HFF-Myc (cell line): Measurements from ENCODE around the gene NLGN1.

Source experiments
- DNase-seq: peaks from one replicate; pipeline ENCODE4 v3.0.0-alpha.2; 2011; ENCODE audit warnings: low read depth; ENCODE audit errors: extremely low read depth
- H3K4me3 ChIP-seq: replicated peaks from 2 replicates; pipeline ENCODE4 v1.5.1; 2011; ENCODE audit warnings: low read depth, mild to moderate bottlenecking, control low read depth, low read length
- TF ChIP-seq, protein P1 (sequence below): IDR thresholded peaks from 2 replicates; pipeline ENCODE4 v1.5.1; 2012; ENCODE audit warnings: mild to moderate bottlenecking, low read depth, low read length, control low read depth; ENCODE audit errors: missing control alignments

The NLGN1 gene

GRCh38 chr3:174255454-174255853, 857.9 kb downstream of the NLGN1 start:
- no peak overlapping the region for H3K4me3 ChIP-seq
- TF ChIP-seq, protein P1, sequence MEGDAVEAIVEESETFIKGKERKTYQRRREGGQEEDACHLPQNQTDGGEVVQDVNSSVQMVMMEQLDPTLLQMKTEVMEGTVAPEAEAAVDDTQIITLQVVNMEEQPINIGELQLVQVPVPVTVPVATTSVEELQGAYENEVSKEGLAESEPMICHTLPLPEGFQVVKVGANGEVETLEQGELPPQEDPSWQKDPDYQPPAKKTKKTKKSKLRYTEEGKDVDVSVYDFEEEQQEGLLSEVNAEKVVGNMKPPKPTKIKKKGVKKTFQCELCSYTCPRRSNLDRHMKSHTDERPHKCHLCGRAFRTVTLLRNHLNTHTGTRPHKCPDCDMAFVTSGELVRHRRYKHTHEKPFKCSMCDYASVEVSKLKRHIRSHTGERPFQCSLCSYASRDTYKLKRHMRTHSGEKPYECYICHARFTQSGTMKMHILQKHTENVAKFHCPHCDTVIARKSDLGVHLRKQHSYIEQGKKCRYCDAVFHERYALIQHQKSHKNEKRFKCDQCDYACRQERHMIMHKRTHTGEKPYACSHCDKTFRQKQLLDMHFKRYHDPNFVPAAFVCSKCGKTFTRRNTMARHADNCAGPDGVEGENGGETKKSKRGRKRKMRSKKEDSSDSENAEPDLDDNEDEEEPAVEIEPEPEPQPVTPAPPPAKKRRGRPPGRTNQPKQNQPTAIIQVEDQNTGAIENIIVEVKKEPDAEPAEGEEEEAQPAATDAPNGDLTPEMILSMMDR = no peak
- DNase-seq = no peak

DNA sequence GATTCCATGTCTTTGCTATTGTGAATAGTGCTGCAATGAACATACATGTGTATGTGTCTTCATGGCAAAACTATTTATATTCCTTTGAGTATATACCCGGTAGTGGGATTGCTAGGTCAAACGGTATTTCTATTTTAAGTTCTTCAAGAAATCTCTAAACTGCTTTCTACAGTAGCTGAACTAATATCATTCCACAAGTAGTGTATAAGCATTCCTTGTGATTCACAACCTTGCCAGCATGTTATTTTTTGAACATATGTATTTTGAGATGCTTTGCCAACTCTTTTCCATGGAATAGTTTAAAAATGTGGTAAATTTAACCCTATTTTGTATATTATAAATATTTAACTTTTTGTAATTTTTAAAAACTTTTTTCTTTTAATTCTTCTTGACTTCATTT, 868.9 kb downstream of the NLGN1 start:
- no peak for DNase-seq
- TF ChIP-seq, protein P1 = no peak
- no peak overlapping the region for H3K4me3 ChIP-seq

- TF ChIP-seq, protein P1 = no peak
- no peak for DNase-seq
- no peak overlapping the region for H3K4me3 ChIP-seq
Measured at GRCh38 chr3:174268061-174268460, 870.5 kb downstream of the NLGN1 start.

- TF ChIP-seq, protein P1 = no peak
- no peak for DNase-seq
- no peak overlapping the region for H3K4me3 ChIP-seq
Measured at GRCh38 chr3:174268586-174268985, 871.0 kb downstream of the NLGN1 start.

- peak; percentile 11 for DNase-seq
- TF ChIP-seq, protein P1 = no peak
- H3K4me3 ChIP-seq = no peak overlapping the region
Measured at GRCh38 chr3:174270841-174271240, 873.3 kb downstream of the NLGN1 start.

DNA sequence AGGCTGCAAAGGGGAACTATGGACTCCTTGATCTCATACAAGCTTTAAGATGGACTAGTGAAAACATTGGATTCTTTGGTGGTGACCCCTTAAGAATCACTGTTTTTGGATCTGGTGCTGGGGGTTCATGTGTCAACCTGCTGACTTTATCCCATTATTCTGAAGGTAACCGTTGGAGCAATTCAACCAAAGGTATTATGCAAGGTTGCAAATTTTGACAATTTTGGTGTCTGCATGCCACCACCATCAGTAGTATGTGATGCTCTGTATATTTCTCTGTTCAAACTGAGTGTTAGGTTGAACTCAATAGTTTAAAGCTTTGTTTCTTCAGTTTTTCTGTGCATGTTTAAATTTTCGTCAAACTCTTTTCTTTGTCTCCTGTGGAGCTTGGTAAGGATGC, 877.8 kb downstream of the NLGN1 start:
- H3K4me3 ChIP-seq = no peak overlapping the region
- no peak for DNase-seq
- TF ChIP-seq, protein P1 = no peak

GRCh38 chr3:174276826-174277225, 879.3 kb downstream of the NLGN1 start:
- TF ChIP-seq, protein P1 = no peak
- no peak for DNase-seq
- H3K4me3 ChIP-seq = no peak overlapping the region
